ENCODE measurements around the gene MYPN.
A peak's percentile ranks its signal among the peaks of the same experiment; 100 is the strongest.

The MYPN gene, protein sequence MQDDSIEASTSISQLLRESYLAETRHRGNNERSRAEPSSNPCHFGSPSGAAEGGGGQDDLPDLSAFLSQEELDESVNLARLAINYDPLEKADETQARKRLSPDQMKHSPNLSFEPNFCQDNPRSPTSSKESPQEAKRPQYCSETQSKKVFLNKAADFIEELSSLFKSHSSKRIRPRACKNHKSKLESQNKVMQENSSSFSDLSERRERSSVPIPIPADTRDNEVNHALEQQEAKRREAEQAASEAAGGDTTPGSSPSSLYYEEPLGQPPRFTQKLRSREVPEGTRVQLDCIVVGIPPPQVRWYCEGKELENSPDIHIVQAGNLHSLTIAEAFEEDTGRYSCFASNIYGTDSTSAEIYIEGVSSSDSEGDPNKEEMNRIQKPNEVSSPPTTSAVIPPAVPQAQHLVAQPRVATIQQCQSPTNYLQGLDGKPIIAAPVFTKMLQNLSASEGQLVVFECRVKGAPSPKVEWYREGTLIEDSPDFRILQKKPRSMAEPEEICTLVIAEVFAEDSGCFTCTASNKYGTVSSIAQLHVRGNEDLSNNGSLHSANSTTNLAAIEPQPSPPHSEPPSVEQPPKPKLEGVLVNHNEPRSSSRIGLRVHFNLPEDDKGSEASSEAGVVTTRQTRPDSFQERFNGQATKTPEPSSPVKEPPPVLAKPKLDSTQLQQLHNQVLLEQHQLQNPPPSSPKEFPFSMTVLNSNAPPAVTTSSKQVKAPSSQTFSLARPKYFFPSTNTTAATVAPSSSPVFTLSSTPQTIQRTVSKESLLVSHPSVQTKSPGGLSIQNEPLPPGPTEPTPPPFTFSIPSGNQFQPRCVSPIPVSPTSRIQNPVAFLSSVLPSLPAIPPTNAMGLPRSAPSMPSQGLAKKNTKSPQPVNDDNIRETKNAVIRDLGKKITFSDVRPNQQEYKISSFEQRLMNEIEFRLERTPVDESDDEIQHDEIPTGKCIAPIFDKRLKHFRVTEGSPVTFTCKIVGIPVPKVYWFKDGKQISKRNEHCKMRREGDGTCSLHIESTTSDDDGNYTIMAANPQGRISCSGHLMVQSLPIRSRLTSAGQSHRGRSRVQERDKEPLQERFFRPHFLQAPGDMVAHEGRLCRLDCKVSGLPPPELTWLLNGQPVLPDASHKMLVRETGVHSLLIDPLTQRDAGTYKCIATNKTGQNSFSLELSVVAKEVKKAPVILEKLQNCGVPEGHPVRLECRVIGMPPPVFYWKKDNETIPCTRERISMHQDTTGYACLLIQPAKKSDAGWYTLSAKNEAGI (N-terminal part only)

DNA sequence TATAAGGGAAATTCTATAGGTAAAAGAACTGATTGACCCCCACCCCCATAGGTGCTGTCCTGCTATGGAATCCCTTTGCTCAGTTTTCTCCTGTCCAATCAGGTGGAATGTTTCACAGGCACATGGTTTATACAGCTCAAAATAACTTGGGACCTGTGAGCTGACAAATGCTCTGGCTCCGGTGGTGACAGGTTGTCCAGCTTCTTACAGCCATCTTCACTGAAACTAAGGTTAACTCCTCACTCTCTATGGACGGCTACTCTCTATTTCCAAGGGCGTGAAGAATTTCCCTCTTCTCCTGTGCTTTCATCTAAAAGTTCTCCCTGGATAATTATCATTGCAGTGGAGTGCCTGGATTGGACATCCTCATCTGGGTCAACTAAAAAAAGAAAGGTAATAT lies at the start of gene MYPN:
Gene MYPN (plus strand): TSS at position 158 of the 400 bp plus-strand sequence. CDS start 11,951 bp downstream, outside the sequence.
- no peaks in the 10 kb centered on the region for H3K27me3 Mint-ChIP-seq (ENCODE audit: low read depth)
- peak within 1 kb of the TSS; percentile 40 to 75 (median 70) for H3K4me3 Mint-ChIP-seq
- TF ChIP-seq, protein P1, sequence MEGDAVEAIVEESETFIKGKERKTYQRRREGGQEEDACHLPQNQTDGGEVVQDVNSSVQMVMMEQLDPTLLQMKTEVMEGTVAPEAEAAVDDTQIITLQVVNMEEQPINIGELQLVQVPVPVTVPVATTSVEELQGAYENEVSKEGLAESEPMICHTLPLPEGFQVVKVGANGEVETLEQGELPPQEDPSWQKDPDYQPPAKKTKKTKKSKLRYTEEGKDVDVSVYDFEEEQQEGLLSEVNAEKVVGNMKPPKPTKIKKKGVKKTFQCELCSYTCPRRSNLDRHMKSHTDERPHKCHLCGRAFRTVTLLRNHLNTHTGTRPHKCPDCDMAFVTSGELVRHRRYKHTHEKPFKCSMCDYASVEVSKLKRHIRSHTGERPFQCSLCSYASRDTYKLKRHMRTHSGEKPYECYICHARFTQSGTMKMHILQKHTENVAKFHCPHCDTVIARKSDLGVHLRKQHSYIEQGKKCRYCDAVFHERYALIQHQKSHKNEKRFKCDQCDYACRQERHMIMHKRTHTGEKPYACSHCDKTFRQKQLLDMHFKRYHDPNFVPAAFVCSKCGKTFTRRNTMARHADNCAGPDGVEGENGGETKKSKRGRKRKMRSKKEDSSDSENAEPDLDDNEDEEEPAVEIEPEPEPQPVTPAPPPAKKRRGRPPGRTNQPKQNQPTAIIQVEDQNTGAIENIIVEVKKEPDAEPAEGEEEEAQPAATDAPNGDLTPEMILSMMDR (IDR thresholded peaks at IDR 0.05; ENCODE audit: unreplicated experiment in 3 of 3), result no peak
- peaks cover 38% of the 10 kb centered on the region for H3K4me1 Mint-ChIP-seq
- H3K27ac Mint-ChIP-seq, result peak within 1 kb of the TSS; percentile 37 to 75 (median 74)
- H3K36me3 Mint-ChIP-seq (ENCODE audit: low read depth), result no peaks in the 10 kb centered on the region
- no peaks in the 10 kb centered on the region for H3K9me3 Mint-ChIP-seq

DNA sequence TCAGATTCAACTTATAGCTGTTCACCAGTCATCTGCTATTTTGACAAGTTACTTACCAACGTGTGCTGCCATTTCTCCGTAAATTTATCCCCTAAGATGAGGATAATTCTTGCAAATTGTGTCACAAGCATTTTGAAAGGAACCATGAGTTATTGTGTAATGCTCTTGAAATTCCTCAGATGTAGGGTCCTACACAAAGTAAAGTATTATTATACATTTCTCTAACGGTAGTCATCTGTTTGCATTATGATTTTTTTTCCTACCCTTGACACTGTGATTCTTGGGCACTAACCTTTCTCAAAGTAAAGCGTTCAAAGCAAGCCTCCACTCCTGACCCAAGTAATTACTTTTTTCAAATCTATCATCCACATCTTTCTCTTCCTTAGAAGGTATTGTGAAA lies 42.3 kb upstream of the MYPN start:
- Mint-ChIP-seq H3K27me3 (ENCODE audit: low read depth) (no peaks in the 10 kb centered on the region), H3K27ac (no peak overlapping the region), H3K9me3 (no peaks in the 10 kb centered on the region), H3K4me3 (no peak overlapping the region), H3K36me3 (ENCODE audit: low read depth) (peaks cover 22% of the 10 kb centered on the region), H3K4me1 (peaks cover 13% of the 10 kb centered on the region)
- TF ChIP-seq, protein P1 (IDR thresholded peaks at IDR 0.05; ENCODE audit: unreplicated experiment in 3 of 3), result no peak

DNA sequence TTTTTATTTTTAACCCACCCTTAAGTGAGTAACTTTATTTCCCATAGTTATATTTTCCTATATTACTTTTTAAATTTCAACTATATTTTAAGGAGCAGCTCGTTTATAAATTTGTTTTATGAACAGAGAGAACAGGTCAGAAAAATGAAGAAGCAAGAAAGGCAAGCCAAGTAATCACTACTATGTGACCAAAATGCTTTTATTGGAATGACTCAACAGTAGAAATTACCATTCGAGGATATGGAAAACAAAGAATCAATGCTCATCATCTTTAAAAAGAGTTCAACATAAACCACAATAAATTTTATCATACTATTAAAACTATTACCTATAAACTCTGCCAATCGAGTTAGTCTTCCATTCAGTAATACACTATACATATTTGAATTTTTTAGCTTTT lies 41.8 kb upstream of the MYPN start:
- H3K4me3 Mint-ChIP-seq, result no peak overlapping the region
- no peaks in the 10 kb centered on the region for H3K9me3 Mint-ChIP-seq
- TF ChIP-seq, protein P1 (IDR thresholded peaks at IDR 0.05; ENCODE audit: unreplicated experiment in 3 of 3), result no peak
- no peak overlapping the region for H3K27ac Mint-ChIP-seq
- no peaks in the 10 kb centered on the region for H3K27me3 Mint-ChIP-seq (ENCODE audit: low read depth)
- H3K4me1 Mint-ChIP-seq, result peaks cover 18% of the 10 kb centered on the region
- peaks cover 22% of the 10 kb centered on the region for H3K36me3 Mint-ChIP-seq (ENCODE audit: low read depth)

DNA sequence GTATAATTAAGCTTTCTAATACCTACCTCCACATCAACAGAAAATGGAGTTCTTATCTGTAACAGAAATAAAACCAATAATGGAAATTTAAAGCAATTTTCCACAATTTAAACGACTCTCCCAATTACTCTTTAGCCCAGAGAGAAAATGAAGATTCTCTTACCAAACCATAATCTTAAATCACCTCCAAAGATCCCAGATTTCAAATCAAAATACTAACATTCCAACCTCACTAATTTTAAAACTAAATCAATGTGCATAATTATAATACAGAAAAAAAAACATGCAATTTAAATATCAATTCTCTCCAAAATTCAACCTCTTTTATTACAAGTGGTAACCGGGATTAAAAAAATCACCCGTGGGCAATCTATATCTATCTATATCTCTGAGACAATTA lies 35.7 kb upstream of the MYPN start:
- H3K9me3 Mint-ChIP-seq, result no peaks in the 10 kb centered on the region
- peaks cover 3% of the 10 kb centered on the region for H3K27me3 Mint-ChIP-seq (ENCODE audit: low read depth)
- peaks cover 34% of the 10 kb centered on the region for H3K4me1 Mint-ChIP-seq

More for the DNA sequence above, 35.7 kb upstream of the MYPN start:
- TF ChIP-seq, protein P1 (IDR thresholded peaks at IDR 0.05; ENCODE audit: unreplicated experiment in 3 of 3), result no peak
- H3K36me3 Mint-ChIP-seq (ENCODE audit: low read depth), result peaks cover 9% of the 10 kb centered on the region
- peak overlapping the region; percentile 92 to 97 (median 96) for H3K27ac Mint-ChIP-seq
- peak overlapping the region; percentile 97 for H3K4me3 Mint-ChIP-seq
